ENCODE results near the gene BHLHA15. TPM values are rescaled to one million over a fixed set of nuclear protein-coding genes. Genes with fewer than 3 reads are reported as not detected.

The BHLHA15 gene
- total RNA-seq, 1 experiment from 2014 or later = 3.4 TPM

GRCh38 chr7:98242342-98242741 lies 31.1 kb downstream of the BHLHA15 start:
- Histone ChIP-seq H3K36me3 (ENCODE audit: control insufficient read depth, insufficient read depth, low read length) (no peaks in the 10 kb centered on the region), H3K27me3 (replicated peaks; ENCODE audit: control insufficient read depth, insufficient read depth, low read length) (no peaks in the 10 kb centered on the region), H3K9me3 (no peaks in the 10 kb centered on the region), H3K4me3 (ENCODE audit: low read depth, low read length) (no peak overlapping the region), H3K4me1 (no peaks in the 10 kb centered on the region)
- TF ChIP-seq CTCF (IDR thresholded peaks at IDR 0.05; ENCODE audit: insufficient read depth in 1 of 2, low read depth in 1 of 2, low read length in 1 of 2, severe bottlenecking in 1 of 2, unreplicated experiment in 1 of 2) = no peak
- H3K9me3 Mint-ChIP-seq (ENCODE audit: unreplicated experiment) = no peaks in the 10 kb centered on the region
- ChIA-PET POLR2A (no interaction called here), CTCF (no interaction called here)
- BruUV-seq (replicated peaks) = no TSS peak
- H3K27ac Mint-ChIP-seq (ENCODE audit: unreplicated experiment) = no peak overlapping the region
- H3K27me3 Mint-ChIP-seq (ENCODE audit: insufficient read depth, unreplicated experiment) = no peaks in the 10 kb centered on the region
- DNase-seq = no peak
- no peaks in the 10 kb centered on the region for H3K36me3 Mint-ChIP-seq (ENCODE audit: insufficient read depth, unreplicated experiment)
- no peak overlapping the region for H3K4me3 Mint-ChIP-seq (ENCODE audit: unreplicated experiment)
- intact Hi-C loops (cut with micrococcal nuclease; ENCODE audit: unreplicated experiment) = loop anchor here (5.0 kb wide), 1 partner anchor 220 kb away; no protein-coding TSS in a partner anchor
- no peaks in the 10 kb centered on the region for H3K4me1 Mint-ChIP-seq (ENCODE audit: low read depth, unreplicated experiment)

- Mint-ChIP-seq H3K9me3 (ENCODE audit: unreplicated experiment) (no peaks in the 10 kb centered on the region), H3K27ac (ENCODE audit: unreplicated experiment) (no peak overlapping the region), H3K4me3 (ENCODE audit: unreplicated experiment) (no peak overlapping the region), H3K27me3 (ENCODE audit: insufficient read depth, unreplicated experiment) (no peaks in the 10 kb centered on the region), H3K4me1 (ENCODE audit: low read depth, unreplicated experiment) (no peaks in the 10 kb centered on the region), H3K36me3 (ENCODE audit: insufficient read depth, unreplicated experiment) (no peaks in the 10 kb centered on the region)
- H3K36me3 ChIP-seq (ENCODE audit: control insufficient read depth, insufficient read depth, low read length) = no peaks in the 10 kb centered on the region
- intact Hi-C loops (cut with micrococcal nuclease; ENCODE audit: unreplicated experiment) = loop anchor here (5.0 kb wide), 1 partner anchor 221 kb away; no protein-coding TSS in a partner anchor
- no peaks in the 10 kb centered on the region for H3K9me3 ChIP-seq
- H3K4me1 ChIP-seq = no peaks in the 10 kb centered on the region
- CTCF ChIA-PET = no interaction called here
- POLR2A ChIA-PET = no interaction called here
- no peaks in the 10 kb centered on the region for H3K27me3 ChIP-seq (replicated peaks; ENCODE audit: control insufficient read depth, insufficient read depth, low read length)
- H3K4me3 ChIP-seq (ENCODE audit: low read depth, low read length) = no peak overlapping the region
- no TSS peak for BruUV-seq (replicated peaks)
- no peak for TF ChIP-seq CTCF (IDR thresholded peaks at IDR 0.05; ENCODE audit: insufficient read depth in 1 of 2, low read depth in 1 of 2, low read length in 1 of 2, severe bottlenecking in 1 of 2, unreplicated experiment in 1 of 2)
- no peak for DNase-seq
These were observed 31.7 kb downstream of the BHLHA15 start for GRCh38 chr7:98242934-98243333.

- POLR2A ChIA-PET = no interaction called here
- no peak for DNase-seq
- no peak overlapping the region for H3K4me3 ChIP-seq (ENCODE audit: low read depth, low read length)
- no peaks in the 10 kb centered on the region for H3K9me3 Mint-ChIP-seq (ENCODE audit: unreplicated experiment)
- no TSS peak for BruUV-seq (replicated peaks)
- H3K4me3 Mint-ChIP-seq (ENCODE audit: unreplicated experiment) = no peak overlapping the region
- H3K36me3 Mint-ChIP-seq (ENCODE audit: insufficient read depth, unreplicated experiment) = no peaks in the 10 kb centered on the region
- TF ChIP-seq CTCF (IDR thresholded peaks at IDR 0.05; ENCODE audit: insufficient read depth in 1 of 2, low read depth in 1 of 2, low read length in 1 of 2, severe bottlenecking in 1 of 2, unreplicated experiment in 1 of 2) = no peak
- no peaks in the 10 kb centered on the region for H3K4me1 Mint-ChIP-seq (ENCODE audit: low read depth, unreplicated experiment)
- no peaks in the 10 kb centered on the region for H3K27me3 Mint-ChIP-seq (ENCODE audit: insufficient read depth, unreplicated experiment)
- intact Hi-C loops (cut with micrococcal nuclease; ENCODE audit: unreplicated experiment) = loop anchor here (5.0 kb wide), 1 partner anchor 223 kb away; no protein-coding TSS in a partner anchor
- CTCF ChIA-PET = no interaction called here
- H3K27ac Mint-ChIP-seq (ENCODE audit: unreplicated experiment) = no peak overlapping the region
- no peaks in the 10 kb centered on the region for H3K36me3 ChIP-seq (ENCODE audit: control insufficient read depth, insufficient read depth, low read length)
- no peaks in the 10 kb centered on the region for H3K27me3 ChIP-seq (replicated peaks; ENCODE audit: control insufficient read depth, insufficient read depth, low read length)
- H3K4me1 ChIP-seq = no peaks in the 10 kb centered on the region
- H3K9me3 ChIP-seq = no peaks in the 10 kb centered on the region
These were observed 33.6 kb downstream of the BHLHA15 start for GRCh38 chr7:98244871-98245270.
